ENCODE measurements around the gene ABHD17C. TPM values are rescaled to one million over a fixed set of nuclear protein-coding genes. Genes with fewer than 3 reads are reported as not detected.

Gene ABHD17C
- total RNA-seq, 6 experiments from 2014 or later = 2.0 to 5.5 (median 3.0) TPM

- DNase-seq (peak in 1 of 3 donors; percentile 53), ATAC-seq (peak in 3 of 4 donors; percentile 71 to 93 (median 86))
- no peaks in the 10 kb centered on the region for H3K27me3 ChIP-seq
- no peaks in the 10 kb centered on the region for H3K36me3 ChIP-seq
- H3K27ac ChIP-seq = no peak overlapping the region
- intact Hi-C loops (cut with DNase I) = loop anchor here in 1 of 2 donors (10.0 kb wide), 1 partner anchor 115 kb away; the partner anchor contains the start of gene CEMIP
- no peaks in the 10 kb centered on the region for H3K9me3 ChIP-seq
- H3K4me3 ChIP-seq = no peak overlapping the region
- TF ChIP-seq CTCF (IDR thresholded peaks at IDR 0.05) (peak in 3 of 4 donors; percentile 22 to 58 (median 41)), POLR2A (IDR thresholded peaks at IDR 0.05) (no peak)
- H3K4me1 ChIP-seq = no peaks in the 10 kb centered on the region
These were observed 35.0 kb upstream of the ABHD17C start for GRCh38 chr15:80660119-80660518.

- no peak for DNase-seq
These were observed 33.0 kb upstream of the ABHD17C start for GRCh38 chr15:80662129-80662528.

GRCh38 chr15:80662757-80663553 lies 32.2 kb upstream of the ABHD17C start:
- no peaks in the 10 kb centered on the region for H3K9me3 ChIP-seq
- no peak for ATAC-seq
- TF ChIP-seq CTCF (IDR thresholded peaks at IDR 0.05) = no peak
- no peak for TF ChIP-seq POLR2A (IDR thresholded peaks at IDR 0.05)
- H3K36me3 ChIP-seq = no peaks in the 10 kb centered on the region
- no peaks in the 10 kb centered on the region for H3K27me3 ChIP-seq
- no peak overlapping the region for H3K4me3 ChIP-seq
- H3K27ac ChIP-seq = no peak overlapping the region
- H3K4me1 ChIP-seq = no peaks in the 10 kb centered on the region
- intact Hi-C loops (cut with DNase I) = loop anchor here in 1 of 2 donors (10.0 kb wide), 1 partner anchor 112 kb away; the partner anchor contains the start of gene CEMIP
- DNase-seq = no peak
- 68% methylated on average over 7 of the region's 7 CpGs for WGBS (ENCODE audit: insufficient coverage, low coverage, low lambda C conversion rate, missing lambda C conversion rate)

More at GRCh38 chr15:80662129-80662528, 33.0 kb upstream of the ABHD17C start:
- Histone ChIP-seq H3K27ac (no peak overlapping the region), H3K4me1 (no peaks in the 10 kb centered on the region), H3K4me3 (no peak overlapping the region), H3K27me3 (no peaks in the 10 kb centered on the region), H3K36me3 (no peaks in the 10 kb centered on the region), H3K9me3 (no peaks in the 10 kb centered on the region)
- TF ChIP-seq POLR2A (IDR thresholded peaks at IDR 0.05) = no peak
- no peak for TF ChIP-seq CTCF (IDR thresholded peaks at IDR 0.05)
- intact Hi-C loops (cut with DNase I) = loop anchor here in 1 of 2 donors (10.0 kb wide), 1 partner anchor 113 kb away; the partner anchor contains the start of gene CEMIP
- ATAC-seq = no peak
- 13% methylated on average over 1 of the region's 1 CpG for WGBS (ENCODE audit: insufficient coverage, low coverage, low lambda C conversion rate, missing lambda C conversion rate)

- H3K4me1 ChIP-seq = peaks cover 0 to 11% (median 4%) of the 10 kb centered on the region in 4 donors
- intact Hi-C loops (cut with DNase I) = loop anchor here in 1 of 2 donors (10.0 kb wide), 1 partner anchor 110 kb away; the partner anchor contains the start of gene CEMIP
- DNase-seq = no peak
These were observed 30.0 kb upstream of the ABHD17C start for GRCh38 chr15:80665151-80665550.

More at GRCh38 chr15:80665151-80665550, 30.0 kb upstream of the ABHD17C start:
- 93% methylated on average over 2 of the region's 2 CpGs for WGBS (ENCODE audit: insufficient coverage, low coverage, low lambda C conversion rate, missing lambda C conversion rate)
- no peaks in the 10 kb centered on the region for H3K27me3 ChIP-seq
- no peaks in the 10 kb centered on the region for H3K9me3 ChIP-seq
- no peak for ATAC-seq
- H3K36me3 ChIP-seq = no peaks in the 10 kb centered on the region
- no peak for TF ChIP-seq CTCF (IDR thresholded peaks at IDR 0.05)
- TF ChIP-seq POLR2A (IDR thresholded peaks at IDR 0.05) = no peak
- no peak overlapping the region for H3K4me3 ChIP-seq
- H3K27ac ChIP-seq = no peak overlapping the region

Measured in right lobe of liver (tissue), 6 donors.